HEK293 (cell line): ENCODE measurements around the gene NIPAL3.

Source experiments
- CTCF ChIA-PET: fragments of 350-600 bp; formaldehyde crosslinking; extraction: SDS; loops from one replicate; lab custom pipeline; 2021; ENCODE audit warnings: antibody characterized with exemption; lab: Yijun Ruan, JAX
- POLR2A ChIA-PET: fragments of 300-600 bp; formaldehyde crosslinking; extraction: SDS; loops from one replicate; lab custom pipeline; 2020; ENCODE audit warnings: antibody characterized with exemption, inconsistent platforms; lab: Yijun Ruan, JAX
- H3K27ac ChIP-seq: fragments of 200-500 bp; sonication (Bioruptor generic); 2 replicates; pipeline ENCODE4 v1.5.1; 2014; ENCODE audit warnings: low read depth, low read length, control low read depth, inconsistent platforms; ENCODE audit errors: extremely low read depth
- H3K36me3 ChIP-seq, 2 experiments: fragments of 200-500 bp in 1 of 2; sonication (Bioruptor generic) in 1 of 2; 1 replicate in 1 of 2; 2 replicates in 1 of 2; pipeline ENCODE4 v1.5.1; 2014 to 2017; ENCODE audit warnings: inconsistent platforms in 2 of 2, low read length in 2 of 2; ENCODE audit not compliant: control insufficient read depth in 2 of 2, insufficient read depth in 1 of 2
- H3K4me1 ChIP-seq: fragments of 200-500 bp; sonication (Bioruptor generic); 2 replicates; pipeline ENCODE4 v1.5.1; 2014; ENCODE audit warnings: mild to moderate bottlenecking, low read length, inconsistent platforms; ENCODE audit not compliant: control insufficient read depth, insufficient read depth
- H3K4me3 ChIP-seq: 2 replicates; pipeline ENCODE4 v1.5.1; 2011; ENCODE audit warnings: low read depth, mild to moderate bottlenecking, control low read depth, low read length, moderate library complexity
- H3K9me3 ChIP-seq: fragments of 200-500 bp; sonication (Bioruptor generic); 2 replicates; pipeline ENCODE4 v1.5.1; 2014; ENCODE audit warnings: low read depth, low read length, inconsistent platforms; ENCODE audit not compliant: control insufficient read depth, insufficient read depth
- CTCF ChIP-seq: fragments of 450-650 bp; formaldehyde crosslinking; IDR thresholded peaks from 2 replicates; pipeline ENCODE4 v1.5.1; 2016; ENCODE audit warnings: missing biosample characterization, missing genetic modification characterization
- EGR2 ChIP-seq: fragments of 450-650 bp; formaldehyde crosslinking; IDR thresholded peaks from 2 replicates; pipeline ENCODE4 v1.5.1; 2016; ENCODE audit warnings: low read depth, missing biosample characterization, missing genetic modification characterization
- FEZF1 ChIP-seq: fragments of 450-650 bp; formaldehyde crosslinking; IDR thresholded peaks from 2 replicates; pipeline ENCODE4 v1.5.1; 2016; ENCODE audit warnings: missing biosample characterization, missing genetic modification characterization
- GLIS2 ChIP-seq: fragments of 450-650 bp; formaldehyde crosslinking; IDR thresholded peaks from 2 replicates; pipeline ENCODE4 v1.5.1; 2016; ENCODE audit warnings: missing biosample characterization, missing genetic modification characterization
- INSM2 ChIP-seq: fragments of 450-650 bp; formaldehyde crosslinking; IDR thresholded peaks from 2 replicates; pipeline ENCODE4 v1.5.1; 2016; ENCODE audit warnings: missing biosample characterization, missing genetic modification characterization
- OSR2 ChIP-seq: fragments of 450-650 bp; formaldehyde crosslinking; IDR thresholded peaks from 2 replicates; pipeline ENCODE4 v1.5.1; 2016; ENCODE audit warnings: missing biosample characterization, missing genetic modification characterization
- PRDM1 ChIP-seq: fragments of 450-650 bp; formaldehyde crosslinking; IDR thresholded peaks from 2 replicates; pipeline ENCODE4; 2016; ENCODE audit warnings: missing biosample characterization, missing genetic modification characterization
- PRDM4 ChIP-seq: fragments of 450-650 bp; formaldehyde crosslinking; IDR thresholded peaks from 2 replicates; pipeline ENCODE4 v1.5.1; 2017; ENCODE audit warnings: missing biosample characterization, missing genetic modification characterization
- REPIN1 ChIP-seq: fragments of 450-650 bp; formaldehyde crosslinking; IDR thresholded peaks from 2 replicates; pipeline ENCODE4 v1.5.1; 2017; ENCODE audit warnings: missing biosample characterization, missing genetic modification characterization, low read depth
- WT1 ChIP-seq: fragments of 450-650 bp; formaldehyde crosslinking; IDR thresholded peaks from 2 replicates; pipeline ENCODE4 v1.5.1; 2016; ENCODE audit warnings: missing biosample characterization, missing genetic modification characterization
- ZBTB48 ChIP-seq: fragments of 450-650 bp; formaldehyde crosslinking; IDR thresholded peaks from 2 replicates; pipeline ENCODE4 v1.5.1; 2016; ENCODE audit warnings: missing biosample characterization, missing genetic modification characterization
- ZFHX2 ChIP-seq: fragments of 450-650 bp; formaldehyde crosslinking; conservative IDR thresholded peaks from 2 replicates; pipeline ENCODE4 v1.5.1; 2016; ENCODE audit warnings: missing biosample characterization, missing genetic modification characterization
- ZFP41 ChIP-seq: fragments of 450-650 bp; formaldehyde crosslinking; IDR thresholded peaks from 2 replicates; pipeline ENCODE4 v1.5.1; 2016; ENCODE audit warnings: missing biosample characterization, missing genetic modification characterization, borderline replicate concordance
- ZNF112 ChIP-seq: fragments of 450-650 bp; formaldehyde crosslinking; IDR thresholded peaks from 2 replicates; pipeline ENCODE4 v1.5.0; 2017; ENCODE audit warnings: missing biosample characterization, missing genetic modification characterization
- ZNF155 ChIP-seq: fragments of 450-650 bp; formaldehyde crosslinking; IDR thresholded peaks from 2 replicates; pipeline ENCODE4 v1.5.1; 2016; ENCODE audit warnings: missing biosample characterization, missing genetic modification characterization
- ZNF157 ChIP-seq: fragments of 450-650 bp; formaldehyde crosslinking; IDR thresholded peaks from 2 replicates; pipeline ENCODE4 v1.5.1; 2016; ENCODE audit warnings: missing biosample characterization, missing genetic modification characterization
- ZNF211 ChIP-seq: fragments of 450-650 bp; formaldehyde crosslinking; IDR thresholded peaks from 2 replicates; pipeline ENCODE4 v1.5.1; 2016; ENCODE audit warnings: low read depth, missing biosample characterization, missing genetic modification characterization
- ZNF274 ChIP-seq, 2 experiments: fragments of 200-500 bp in 1 of 2; fragments of 450-650 bp in 1 of 2; sonication (Bioruptor generic) in 1 of 2; formaldehyde crosslinking in 1 of 2; IDR thresholded peaks; 2 replicates each; pipeline versions ENCODE4 v1.5.1 to v1.6.1; 2014 to 2016; ENCODE audit warnings: borderline replicate concordance in 1 of 2, inconsistent platforms in 1 of 2, low read length in 1 of 2, missing biosample characterization in 1 of 2, missing genetic modification characterization in 1 of 2
- ZNF302 ChIP-seq: fragments of 450-650 bp; formaldehyde crosslinking; IDR thresholded peaks from 2 replicates; pipeline ENCODE4 v1.5.1; 2016; ENCODE audit warnings: missing biosample characterization, missing genetic modification characterization, low read depth
- ZNF404 ChIP-seq: fragments of 450-650 bp; formaldehyde crosslinking; IDR thresholded peaks from 2 replicates; pipeline ENCODE4 v1.5.1; 2017; ENCODE audit warnings: missing biosample characterization, missing genetic modification characterization
- ZNF423 ChIP-seq: fragments of 450-650 bp; formaldehyde crosslinking; IDR thresholded peaks from 2 replicates; pipeline ENCODE4 v1.5.1; 2016; ENCODE audit warnings: missing biosample characterization, missing genetic modification characterization
- ZNF473 ChIP-seq: fragments of 450-650 bp; formaldehyde crosslinking; IDR thresholded peaks from 2 replicates; pipeline ENCODE4 v1.5.1; 2017; ENCODE audit warnings: missing biosample characterization, missing genetic modification characterization
- ZNF654 ChIP-seq: fragments of 450-650 bp; formaldehyde crosslinking; IDR thresholded peaks from 2 replicates; pipeline ENCODE4 v1.5.1; 2016; ENCODE audit warnings: low read depth, missing biosample characterization, missing genetic modification characterization
- ZNF660 ChIP-seq: fragments of 450-650 bp; IDR thresholded peaks from 2 replicates; pipeline ENCODE4 v1.5.1; 2018; ENCODE audit warnings: missing biosample characterization, mild to moderate bottlenecking, missing genetic modification characterization
- ZNF837 ChIP-seq: fragments of 450-650 bp; formaldehyde crosslinking; IDR thresholded peaks from 2 replicates; pipeline ENCODE4 v1.5.1; 2016; ENCODE audit warnings: missing biosample characterization, missing genetic modification characterization
- ZNF843 ChIP-seq: fragments of 450-650 bp; formaldehyde crosslinking; IDR thresholded peaks from 2 replicates; pipeline ENCODE4 v1.5.1; 2016; ENCODE audit warnings: missing biosample characterization, missing genetic modification characterization

Gene NIPAL3

GRCh38 chr1:24409535-24409934 is 6.1 kb upstream of the NIPAL3 start:
- H3K36me3 ChIP-seq, result peaks cover 0 to 10% of the 10 kb centered on the region in 2 experiments; a peak in 1 of 3 replicates
- H3K27ac ChIP-seq, result no peak overlapping the region
- no peak overlapping the region for H3K4me3 ChIP-seq
- TF ChIP-seq ZNF837 (tag by site-specific recombination), result no peak
- TF ChIP-seq ZNF274 (IDR thresholded peaks at IDR 0.05; ENCODE audit: low read length), result no peak
- no peak for TF ChIP-seq ZNF274 (tag by site-specific recombination; IDR thresholded peaks at IDR 0.05; ENCODE audit: borderline replicate concordance)
- no peak for TF ChIP-seq PRDM4 (tag by site-specific recombination)
- no peak for TF ChIP-seq GLIS2 (tag by site-specific recombination)
- no peak for TF ChIP-seq ZNF157 (tag by site-specific recombination)
- no peak for TF ChIP-seq ZNF473 (tag by site-specific recombination)
- no peak for TF ChIP-seq ZNF843 (tag by site-specific recombination)
- TF ChIP-seq INSM2, result no peak
- TF ChIP-seq REPIN1 (tag by site-specific recombination), result no peak
- ChIA-PET POLR2A (no interaction called here), CTCF (interaction anchor here (0.6 to 2.5 kb wide), 7 partner anchors 18 to 1049 kb away, joined by 3 to 12 read pairs (median 3); no protein-coding TSS in a partner anchor)
- H3K9me3 ChIP-seq, result no peaks in the 10 kb centered on the region
- H3K4me1 ChIP-seq, result no peaks in the 10 kb centered on the region

GRCh38 chr1:24410750-24411149 is 4.9 kb upstream of the NIPAL3 start:
- no peaks in the 10 kb centered on the region for H3K4me1 ChIP-seq
- ChIA-PET CTCF (interaction anchor here (0.6 to 1.2 kb wide), 3 partner anchors 17 to 262 kb away, joined by 4 to 8 read pairs (median 5); no protein-coding TSS in a partner anchor), POLR2A (no interaction called here)
- no peaks in the 10 kb centered on the region for H3K9me3 ChIP-seq
- H3K36me3 ChIP-seq, result peaks cover 0 to 10% of the 10 kb centered on the region in 2 experiments; a peak in 1 of 3 replicates
- no peak overlapping the region for H3K4me3 ChIP-seq
- TF ChIP-seq ZFP41 (tag by site-specific recombination) (no peak), OSR2 (tag by site-specific recombination) (no peak), ZNF211 (tag by site-specific recombination) (no peak), ZNF404 (no peak), CTCF (no peak), FEZF1 (no peak), WT1 (tag by site-specific recombination) (no peak), EGR2 (no peak), ZNF423 (tag by site-specific recombination) (no peak), ZNF302 (tag by site-specific recombination) (no peak), PRDM1 (tag by site-specific recombination) (no peak), ZNF654 (tag by site-specific recombination) (no peak), ZBTB48 (tag by site-specific recombination) (no peak), ZNF660 (tag by site-specific recombination) (no peak), ZNF155 (tag by site-specific recombination) (no peak), ZNF112 (tag by site-specific recombination) (no peak), ZFHX2 (no peak)
- no peak overlapping the region for H3K27ac ChIP-seq
